ENCODE data around the gene ST3GAL5.

The ST3GAL5 gene

DNA sequence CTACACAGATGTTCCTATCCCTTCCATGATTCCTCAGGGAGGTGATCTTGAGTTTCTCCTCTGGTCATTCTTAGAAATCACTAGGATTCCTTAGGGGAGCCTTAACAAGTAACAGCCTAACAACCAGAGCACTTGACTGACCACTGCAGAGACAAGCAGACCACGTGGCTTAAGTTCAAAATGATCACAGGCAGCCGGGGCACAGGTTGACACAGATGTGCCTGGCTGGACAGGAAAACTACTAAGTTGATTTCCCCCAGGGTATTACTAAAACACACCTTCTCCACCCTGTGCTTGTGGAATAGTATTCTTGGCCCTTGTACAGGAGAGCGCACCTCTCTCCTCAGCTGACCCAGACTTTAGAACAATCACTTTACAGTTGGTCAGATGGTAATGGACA lies 29.9 kb downstream of the ST3GAL5 start:
- TF ChIP-seq, protein P1, sequence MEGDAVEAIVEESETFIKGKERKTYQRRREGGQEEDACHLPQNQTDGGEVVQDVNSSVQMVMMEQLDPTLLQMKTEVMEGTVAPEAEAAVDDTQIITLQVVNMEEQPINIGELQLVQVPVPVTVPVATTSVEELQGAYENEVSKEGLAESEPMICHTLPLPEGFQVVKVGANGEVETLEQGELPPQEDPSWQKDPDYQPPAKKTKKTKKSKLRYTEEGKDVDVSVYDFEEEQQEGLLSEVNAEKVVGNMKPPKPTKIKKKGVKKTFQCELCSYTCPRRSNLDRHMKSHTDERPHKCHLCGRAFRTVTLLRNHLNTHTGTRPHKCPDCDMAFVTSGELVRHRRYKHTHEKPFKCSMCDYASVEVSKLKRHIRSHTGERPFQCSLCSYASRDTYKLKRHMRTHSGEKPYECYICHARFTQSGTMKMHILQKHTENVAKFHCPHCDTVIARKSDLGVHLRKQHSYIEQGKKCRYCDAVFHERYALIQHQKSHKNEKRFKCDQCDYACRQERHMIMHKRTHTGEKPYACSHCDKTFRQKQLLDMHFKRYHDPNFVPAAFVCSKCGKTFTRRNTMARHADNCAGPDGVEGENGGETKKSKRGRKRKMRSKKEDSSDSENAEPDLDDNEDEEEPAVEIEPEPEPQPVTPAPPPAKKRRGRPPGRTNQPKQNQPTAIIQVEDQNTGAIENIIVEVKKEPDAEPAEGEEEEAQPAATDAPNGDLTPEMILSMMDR (IDR thresholded peaks at IDR 0.05; ENCODE audit: insufficient read depth, low read length, missing control alignments), result no peak
- POLR2A ChIA-PET, result no interaction called here
- H3K4me3 ChIP-seq (ENCODE audit: low read depth, low read length), result no peak overlapping the region
- DNase-seq (ENCODE audit: low read depth, low spot score), result no peak
- CTCF ChIA-PET, result interaction anchor here (0.8 to 1.5 kb wide), 4 partner anchors 30 to 220 kb away, joined by 3 to 6 read pairs (median 4); no protein-coding TSS in a partner anchor

DNA sequence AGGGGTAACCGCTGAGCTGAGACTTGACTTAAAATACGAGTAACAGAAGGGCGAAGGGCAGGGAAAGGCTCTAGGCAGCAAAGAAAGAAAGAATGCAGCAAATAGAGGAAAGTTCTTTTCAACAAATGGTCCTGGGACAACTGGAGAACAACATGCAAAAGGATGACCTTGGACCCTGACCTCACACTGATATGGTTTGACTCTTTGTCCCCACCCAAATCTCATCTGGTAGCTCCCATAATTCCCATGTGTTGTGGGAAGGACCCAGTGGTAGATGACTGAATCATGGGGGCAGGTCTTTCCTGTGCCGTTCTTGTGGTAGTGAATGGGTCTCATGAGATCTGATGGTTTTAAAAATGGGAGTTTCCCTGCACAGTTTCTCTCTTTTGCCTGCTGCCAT lies 33.9 kb downstream of the ST3GAL5 start:
- DNase-seq (ENCODE audit: low read depth, low spot score), result no peak
- TF ChIP-seq, protein P1 (IDR thresholded peaks at IDR 0.05; ENCODE audit: insufficient read depth, low read length, missing control alignments), result no peak
- no peak overlapping the region for H3K4me3 ChIP-seq (ENCODE audit: low read depth, low read length)
- CTCF ChIA-PET, result interaction anchor here (1.1 to 2.5 kb wide), 4 partner anchors 27 to 225 kb away, joined by 3 to 10 read pairs (median 6); partner anchors contain the start of gene ST3GAL5
- POLR2A ChIA-PET, result no interaction called here

DNA sequence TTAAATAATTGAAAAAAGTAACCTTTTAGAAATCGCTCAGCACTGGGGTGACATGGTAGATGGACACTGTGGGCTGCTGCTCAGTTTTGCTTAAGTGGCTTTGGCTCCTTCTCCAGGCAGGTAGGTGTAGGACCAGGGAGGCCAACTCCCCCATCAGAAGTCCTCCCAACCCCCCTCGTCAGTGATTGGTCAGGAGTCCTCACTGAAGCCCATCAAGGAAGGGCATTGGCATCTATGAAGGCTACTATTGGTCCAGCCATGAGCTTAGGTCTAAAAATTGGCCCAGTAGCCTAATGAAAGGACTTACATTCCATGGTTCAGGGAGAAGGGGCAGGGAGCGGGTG lies 34.7 kb downstream of the ST3GAL5 start:
- DNase-seq (ENCODE audit: low read depth, low spot score), result no peak
- TF ChIP-seq, protein P1 (IDR thresholded peaks at IDR 0.05; ENCODE audit: insufficient read depth, low read length, missing control alignments), result no peak
- POLR2A ChIA-PET, result no interaction called here
- H3K4me3 ChIP-seq (ENCODE audit: low read depth, low read length), result no peak overlapping the region
- CTCF ChIA-PET, result interaction anchor here (0.8 to 2.5 kb wide), 6 partner anchors 10 to 225 kb away, joined by 3 to 10 read pairs (median 6); partner anchors contain the start of gene ST3GAL5

DNA sequence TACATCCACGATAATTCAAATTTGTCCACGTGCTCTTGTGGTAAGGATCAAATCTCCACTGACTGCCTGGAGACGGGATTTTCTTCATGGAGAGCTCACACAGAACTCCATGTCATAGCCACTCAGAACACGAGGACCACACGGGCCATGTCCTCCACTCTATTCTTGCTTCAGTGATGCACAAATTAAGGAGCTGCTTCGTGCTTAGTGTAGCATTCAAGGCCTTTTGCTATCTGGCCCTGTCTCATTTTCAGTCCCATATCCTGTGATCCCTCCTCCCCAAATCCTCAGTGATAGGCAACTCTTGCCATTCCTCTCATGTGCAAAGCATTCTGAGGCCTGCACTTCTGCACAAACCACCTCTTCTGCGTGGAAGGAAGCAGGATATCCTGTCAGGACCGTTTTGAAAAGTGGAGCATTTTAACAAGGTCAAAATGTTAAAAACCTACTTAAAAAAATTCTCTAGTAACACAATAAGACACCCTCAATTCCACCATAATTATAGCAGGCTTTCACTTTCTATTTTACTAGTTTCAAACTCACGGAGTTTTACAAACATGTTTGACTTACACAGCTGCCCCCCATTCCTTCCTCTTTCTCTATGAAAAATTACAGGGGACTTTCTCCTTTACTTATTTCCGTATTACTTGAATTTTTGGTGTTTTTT lies 35.2 kb downstream of the ST3GAL5 start:
- no peak overlapping the region for H3K4me3 ChIP-seq (ENCODE audit: low read depth, low read length)
- DNase-seq (ENCODE audit: low read depth, low spot score), result no peak
- TF ChIP-seq, protein P1 (IDR thresholded peaks at IDR 0.05; ENCODE audit: insufficient read depth, low read length, missing control alignments), result no peak
- ChIA-PET CTCF (interaction anchor here (0.6 to 2.1 kb wide), 6 partner anchors 10 to 226 kb away, joined by 3 to 10 read pairs (median 4); no protein-coding TSS in a partner anchor), POLR2A (no interaction called here)

DNA sequence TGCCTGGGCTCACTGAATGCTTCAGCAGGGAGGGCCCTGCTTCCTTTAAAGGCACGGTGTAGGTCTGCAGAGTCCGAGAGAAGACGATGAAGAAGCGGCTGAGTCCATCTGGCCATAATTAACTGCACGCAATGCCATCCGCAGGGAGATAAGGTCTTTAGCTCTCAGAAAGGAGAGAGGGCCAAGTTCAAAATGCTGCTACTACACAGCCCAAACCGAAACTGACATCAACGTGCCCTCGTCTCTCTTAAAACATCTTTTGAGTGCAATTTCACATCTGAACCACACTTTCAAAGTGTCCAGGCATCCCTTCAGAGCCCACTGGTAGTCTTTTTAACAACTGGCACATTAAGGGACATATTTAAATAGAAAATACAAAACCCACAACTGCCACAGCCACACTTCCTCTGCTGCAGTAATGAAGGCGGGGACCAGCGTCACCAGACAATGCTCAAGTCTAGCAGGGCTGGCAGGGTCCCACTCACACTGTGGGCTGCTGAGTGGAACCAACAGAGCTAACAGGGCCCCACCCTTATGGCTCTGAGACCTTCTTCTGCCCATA lies 35.8 kb downstream of the ST3GAL5 start:
- no peak for DNase-seq (ENCODE audit: low read depth, low spot score)

More for the DNA sequence above, 35.8 kb downstream of the ST3GAL5 start:
- ChIA-PET CTCF (interaction anchor here (0.6 to 2.1 kb wide), 5 partner anchors 10 to 226 kb away, joined by 3 to 10 read pairs (median 4); no protein-coding TSS in a partner anchor), POLR2A (no interaction called here)
- TF ChIP-seq, protein P1 (IDR thresholded peaks at IDR 0.05; ENCODE audit: insufficient read depth, low read length, missing control alignments), result no peak
- H3K4me3 ChIP-seq (ENCODE audit: low read depth, low read length), result peak overlapping the region; percentile 38

Data from AG04449 (cell line).